HG03565 (cell line): ENCODE measurements around the gene PALMD.

Experiments used
- ATAC-seq: cut with Tn5 transposase; IDR thresholded peaks from one replicate; pipeline ENCODE4 v1.9.1; 2021; ENCODE audit warnings: mild to moderate bottlenecking, moderate library complexity; ENCODE audit not compliant: unreplicated experiment

PALMD gene

GRCh38 chr1:99682291-99682751 is 36.4 kb downstream of the PALMD start:
- ATAC-seq: no peak

GRCh38 chr1:99685516-99686180 is 39.7 kb downstream of the PALMD start:
- ATAC-seq: peak; percentile 91

GRCh38 chr1:99691175-99691574 is 45.3 kb downstream of the PALMD start:
- ATAC-seq: no peak

GRCh38 chr1:99696616-99697015 is 50.7 kb downstream of the PALMD start:
- no peak for ATAC-seq

- no peak for ATAC-seq
Observed at GRCh38 chr1:99697580-99697979, 51.7 kb downstream of the PALMD start.

- no peak for ATAC-seq
Observed at GRCh38 chr1:99700020-99700419, 54.1 kb downstream of the PALMD start.

- no peak for ATAC-seq
Observed at GRCh38 chr1:99702221-99702620, 56.3 kb downstream of the PALMD start.

GRCh38 chr1:99704356-99704816 is 58.5 kb downstream of the PALMD start:
- ATAC-seq: no peak

- ATAC-seq: no peak
Observed at GRCh38 chr1:99705385-99705784, 59.5 kb downstream of the PALMD start.

- peak; percentile 85 for ATAC-seq
Observed at GRCh38 chr1:99707535-99708142, 61.7 kb downstream of the PALMD start.

GRCh38 chr1:99710994-99711393 is 65.1 kb downstream of the PALMD start:
- ATAC-seq: no peak

GRCh38 chr1:99713006-99713405 is 67.1 kb downstream of the PALMD start:
- no peak for ATAC-seq

GRCh38 chr1:99717005-99717404 is 71.1 kb downstream of the PALMD start:
- ATAC-seq: no peak

GRCh38 chr1:99723251-99723650 is 77.3 kb downstream of the PALMD start:
- no peak for ATAC-seq

GRCh38 chr1:99725996-99726395 is 80.1 kb downstream of the PALMD start:
- no peak for ATAC-seq

GRCh38 chr1:99726407-99726806 is 80.5 kb downstream of the PALMD start:
- ATAC-seq: no peak

GRCh38 chr1:99726818-99727217 is 80.9 kb downstream of the PALMD start:
- ATAC-seq: no peak

- no peak for ATAC-seq
Observed at GRCh38 chr1:99727575-99728185, 81.8 kb downstream of the PALMD start.

- ATAC-seq: no peak
Observed at GRCh38 chr1:99728494-99729235, 82.8 kb downstream of the PALMD start.

- ATAC-seq: no peak
Observed at GRCh38 chr1:99731384-99731783, 85.5 kb downstream of the PALMD start.

GRCh38 chr1:99735852-99736251 is 89.9 kb downstream of the PALMD start:
- ATAC-seq: no peak
